Natural killer cell (primary cell): Measurements from ENCODE around the gene SYT11. TPM values are rescaled to one million over a fixed set of nuclear protein-coding genes. Genes with fewer than 3 reads are reported as not detected.
"Not testable (repeated sequence)": the region's sequence is repeated elsewhere in the genome, so short reads cannot be mapped to it uniquely, and the experiment has no call there.

Experiments
- ATAC-seq, 3 donors: fragments of 150-1000 bp in 2 of 3; fragments of 200-7000 bp in 1 of 3; cut with Tn5 transposase; 1 replicate in 1 of 3; 2 replicates in 2 of 3; pipeline ENCODE4 v1.10.0; 2021; ENCODE audit warnings: mild to moderate bottlenecking in 2 of 3, moderate library complexity in 2 of 3
- DNase-seq, 2 donors: peaks; one replicate each; pipeline versions ENCODE4 v3.0.0 to v3.0.0-alpha.2; 2013 to 2021; ENCODE audit warnings: mixed read lengths in 1 of 2
- H3K27ac ChIP-seq: one replicate; pipeline ENCODE4 v1.5.1; 2013; ENCODE audit warnings: mild to moderate bottlenecking, low read length
- H3K27me3 ChIP-seq: one replicate; pipeline ENCODE4 v1.6.1; 2013; ENCODE audit warnings: low read length; ENCODE audit not compliant: control insufficient read depth, insufficient read depth
- H3K36me3 ChIP-seq: one replicate; pipeline ENCODE4 v1.6.1; 2013; ENCODE audit warnings: low read length; ENCODE audit not compliant: control insufficient read depth, insufficient read depth
- H3K4me1 ChIP-seq: one replicate; pipeline ENCODE4 v1.6.1; 2013; ENCODE audit warnings: low read length; ENCODE audit not compliant: control insufficient read depth, insufficient read depth
- H3K4me3 ChIP-seq: one replicate; pipeline ENCODE4 v1.5.1; 2013; ENCODE audit warnings: low read length
- H3K9me3 ChIP-seq: one replicate; pipeline ENCODE4 v1.6.1; 2013; ENCODE audit warnings: low read length; ENCODE audit not compliant: control insufficient read depth, insufficient read depth
- H3K27ac Mint-ChIP-seq, 2 donors: one replicate each; pipeline ENCODE4 v1.8.0; 2022; ENCODE audit warnings: mild to moderate bottlenecking in 2 of 2, mixed read lengths in 2 of 2, moderate library complexity in 1 of 2
- H3K27me3 Mint-ChIP-seq, 2 donors: one replicate each; pipeline ENCODE4 v1.8.0; 2022; ENCODE audit warnings: low read depth in 2 of 2, mixed read lengths in 2 of 2
- H3K36me3 Mint-ChIP-seq: one replicate; pipeline ENCODE4 v1.8.0; 2022; ENCODE audit warnings: mixed read lengths
- H3K4me1 Mint-ChIP-seq, 2 donors: one replicate each; pipeline ENCODE4 v1.8.0; 2022; ENCODE audit warnings: mixed read lengths in 2 of 2
- H3K4me3 Mint-ChIP-seq: one replicate; pipeline ENCODE4 v1.8.0; 2022; ENCODE audit warnings: mild to moderate bottlenecking, moderate library complexity, mixed read lengths
- H3K9me3 Mint-ChIP-seq, 2 donors: one replicate each; pipeline ENCODE4 v1.8.0; 2022; ENCODE audit warnings: mixed read lengths in 2 of 2
- CTCF ChIP-seq: fragments of 200-600 bp; IDR thresholded peaks from one replicate; pipeline ENCODE4 v1.8.0; 2022; ENCODE audit warnings: antibody characterized with exemption
- WGBS: methylation state at CpG from one replicate; pipeline ENCODE4 v1.1.7; 2013; ENCODE audit warnings: missing lambda C conversion rate; ENCODE audit not compliant: insufficient coverage; 5-methylcytosine and 5-hydroxymethylcytosine counted together
- intact Hi-C: fragments of 100-400 bp; cut with micrococcal nuclease; formaldehyde crosslinking; loops from one replicate; pipeline ENCODE4 v1.14.2; 2022
- total RNA-seq, 4 donors: library from RNA; stranded (reverse); fragments of 120-200 nt in 1 of 4; gene quantifications; one replicate each; pipeline versions ENCODE4 v1.2.3 to v1.2.4, GENCODE V29; 2013 to 2022

The SYT11 gene
- total RNA-seq, 3 donors from 2014 or later (not counting 1 experiment from before 2014, with no cell fraction given): 38.1 to 42.8 (median 39.8) TPM

DNA sequence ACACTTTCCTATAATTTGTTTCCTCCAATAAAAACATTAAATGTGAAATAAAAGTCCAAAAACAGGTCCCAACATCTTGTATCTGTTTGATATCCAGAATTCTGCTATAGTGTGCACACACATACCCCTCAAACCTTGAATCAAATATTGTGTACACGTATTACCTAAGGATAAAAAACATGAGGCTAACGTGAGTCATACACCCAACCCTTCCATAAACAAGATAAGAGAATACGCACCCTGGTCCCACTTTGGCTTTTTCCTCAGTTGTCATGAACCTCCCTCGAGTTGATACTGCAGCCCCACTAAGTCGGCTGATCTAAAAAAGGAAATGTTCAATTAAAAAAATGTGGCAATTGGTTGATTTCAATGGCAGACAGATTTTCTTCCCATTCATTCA lies 69.7 kb downstream of the SYT11 start:
- WGBS: 94% methylated on average over 5 of the region's 5 CpGs
- no peak overlapping the region for H3K4me3 ChIP-seq
- H3K9me3 ChIP-seq: no peaks in the 10 kb centered on the region
- H3K27me3 ChIP-seq: no peaks in the 10 kb centered on the region
- Mint-ChIP-seq H3K4me1 (peaks cover 22 to 24% of the 10 kb centered on the region in 2 donors), H3K27ac (peak overlapping the region; percentile 62 to 69), H3K27me3 (no peaks in the 10 kb centered on the region), H3K4me3 (no peak overlapping the region), H3K9me3 (no peaks in the 10 kb centered on the region), H3K36me3 (peaks cover 13% of the 10 kb centered on the region)
- H3K36me3 ChIP-seq: peaks cover 73% of the 10 kb centered on the region
- ATAC-seq: no peak
- peaks cover 24% of the 10 kb centered on the region for H3K4me1 ChIP-seq
- intact Hi-C loops: no loop called here
- DNase-seq: no peak
- no peak for TF ChIP-seq CTCF
- H3K27ac ChIP-seq: no peak overlapping the region

DNA sequence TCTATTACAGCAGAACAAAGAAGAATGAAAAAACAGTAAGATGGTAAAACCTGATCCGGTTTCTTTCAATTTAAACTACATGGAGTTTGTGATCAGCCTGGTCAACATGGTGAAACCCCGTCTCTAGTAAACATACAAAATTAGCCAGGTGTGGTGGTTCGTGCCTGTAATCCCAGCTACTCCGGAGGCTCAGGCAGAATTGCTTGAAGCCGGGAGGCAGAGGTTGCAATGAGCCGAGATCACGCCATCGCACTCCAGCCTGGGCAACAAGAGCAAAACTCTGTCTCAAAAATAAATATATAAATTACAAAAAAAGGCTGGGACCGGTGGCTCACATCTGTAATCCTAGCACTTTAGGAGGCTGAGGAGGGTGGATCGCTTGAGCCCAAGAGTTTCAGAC lies 71.4 kb downstream of the SYT11 start:
- 92% methylated on average over 9 of the region's 10 CpGs for WGBS
- Histone ChIP-seq H3K4me1 (peaks cover 31% of the 10 kb centered on the region), H3K36me3 (peaks cover 58% of the 10 kb centered on the region)
- H3K9me3 ChIP-seq, H3K27me3 ChIP-seq, H3K27me3 Mint-ChIP-seq, intact Hi-C loops, ATAC-seq, H3K27ac ChIP-seq, H3K4me3 ChIP-seq, H3K9me3 Mint-ChIP-seq, DNase-seq: not testable (repeated sequence)
- Mint-ChIP-seq H3K36me3 (peaks cover 13% of the 10 kb centered on the region), H3K4me3 (peak overlapping the region; percentile 78), H3K27ac (peak overlapping the region in 1 of 2 donors; percentile 58), H3K4me1 (peaks cover 22 to 24% of the 10 kb centered on the region in 2 donors)

GRCh38 chr1:155931332-155932038 lies 72.1 kb downstream of the SYT11 start:
- peak overlapping the region; percentile 78 for H3K4me3 Mint-ChIP-seq
- peak overlapping the region in 1 of 2 donors; percentile 58 for H3K27ac Mint-ChIP-seq
- peaks cover 51% of the 10 kb centered on the region for H3K36me3 ChIP-seq
- WGBS: 86% methylated on average over 6 of the region's 7 CpGs
- H3K9me3 ChIP-seq: no peaks in the 10 kb centered on the region
- H3K27me3 ChIP-seq: no peaks in the 10 kb centered on the region
- H3K4me1 ChIP-seq: peaks cover 31% of the 10 kb centered on the region
- ATAC-seq (no peak), DNase-seq (no peak)
- no peak for TF ChIP-seq CTCF
- H3K36me3 Mint-ChIP-seq: peaks cover 13% of the 10 kb centered on the region
- intact Hi-C loops: no loop called here
- no peak overlapping the region for H3K4me3 ChIP-seq
- no peaks in the 10 kb centered on the region for H3K27me3 Mint-ChIP-seq
- no peaks in the 10 kb centered on the region for H3K9me3 Mint-ChIP-seq
- no peak overlapping the region for H3K27ac ChIP-seq
- H3K4me1 Mint-ChIP-seq: peaks cover 22 to 24% of the 10 kb centered on the region in 2 donors

DNA sequence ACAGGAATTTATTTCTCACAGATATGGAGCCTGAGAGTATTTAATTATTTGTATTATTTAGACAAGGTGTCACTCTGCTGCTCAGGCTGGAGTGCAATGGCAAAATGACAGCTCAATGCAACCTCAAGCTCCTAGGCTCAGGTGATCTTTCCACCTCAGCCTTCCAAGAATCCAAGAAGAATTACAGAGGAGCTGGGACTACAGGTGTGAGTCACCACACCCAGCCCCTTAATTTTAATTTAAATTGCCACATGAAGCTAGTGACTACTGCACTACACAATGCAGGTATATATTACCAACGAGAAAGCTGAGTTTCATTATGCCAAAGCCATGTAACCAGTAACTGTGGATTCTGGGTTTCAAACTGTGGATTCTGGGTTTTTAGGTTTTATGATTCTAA lies 72.7 kb downstream of the SYT11 start:
- 80% methylated on average over 1 of the region's 1 CpG for WGBS
- H3K27me3 Mint-ChIP-seq: no peaks in the 10 kb centered on the region
- H3K27me3 ChIP-seq: no peaks in the 10 kb centered on the region
- peaks cover 45% of the 10 kb centered on the region for H3K36me3 ChIP-seq
- no peak overlapping the region for H3K4me3 ChIP-seq
- no peak overlapping the region for H3K27ac Mint-ChIP-seq
- ATAC-seq (no peak), DNase-seq (no peak)
- peaks cover 8% of the 10 kb centered on the region for H3K36me3 Mint-ChIP-seq
- intact Hi-C loops: no loop called here
- H3K9me3 Mint-ChIP-seq: no peaks in the 10 kb centered on the region
- H3K4me1 ChIP-seq: peaks cover 31% of the 10 kb centered on the region
- H3K27ac ChIP-seq: no peak overlapping the region
- H3K9me3 ChIP-seq: no peaks in the 10 kb centered on the region
- H3K4me1 Mint-ChIP-seq: peaks cover 19 to 22% of the 10 kb centered on the region in 2 donors
- TF ChIP-seq CTCF: no peak
- peak overlapping the region; percentile 28 for H3K4me3 Mint-ChIP-seq
